Fibroblast of the aortic adventitia (primary cell): Measurements from ENCODE around the gene ENPP7. TPM values are rescaled to one million over a fixed set of nuclear protein-coding genes. Genes with fewer than 3 reads are reported as not detected.
"Not testable (repeated sequence)": the region's sequence is repeated elsewhere in the genome, so short reads cannot be mapped to it uniquely, and the experiment has no call there.

Experiments
- DNase-seq: peaks from one replicate; pipeline ENCODE4 v3.0.0-alpha.2; 2010; ENCODE audit warnings: low read depth
- H3K4me3 ChIP-seq: 2 replicates; pipeline ENCODE4 v1.5.1; 2011; ENCODE audit warnings: low read depth, mild to moderate bottlenecking, control low read depth, low read length, moderate library complexity
- CTCF ChIP-seq: IDR thresholded peaks from 2 replicates; pipeline ENCODE4 v1.5.1; 2011; ENCODE audit warnings: mild to moderate bottlenecking, low read length, control low read depth, inconsistent platforms; ENCODE audit not compliant: insufficient read depth
- total RNA-seq: library from RNA; depleted of rRNA; stranded (reverse); fragments of >200 nt; gene quantifications from 2 replicates; pipeline ENCODE4 v1.2.3, GENCODE V29; 2012; ENCODE audit warnings: low replicate concordance

ENPP7 gene
- total RNA-seq, 1 donor = not detected

- H3K4me3 ChIP-seq = no peak overlapping the region
- no peak for TF ChIP-seq CTCF
- DNase-seq = peak; percentile 89
These were observed 18.5 kb downstream of the ENPP7 start for GRCh38 chr17:79749156-79749815.

GRCh38 chr17:79749958-79750357, 19.2 kb downstream of the ENPP7 start:
- no peak overlapping the region for H3K4me3 ChIP-seq
- no peak for TF ChIP-seq CTCF
- no peak for DNase-seq

- H3K4me3 ChIP-seq = no peak overlapping the region
- DNase-seq = no peak
- no peak for TF ChIP-seq CTCF
These were observed 20.2 kb downstream of the ENPP7 start for GRCh38 chr17:79750650-79751545.

- TF ChIP-seq CTCF = no peak
These were observed 21.4 kb downstream of the ENPP7 start for GRCh38 chr17:79752175-79752574.

GRCh38 chr17:79754370-79754769, 23.6 kb downstream of the ENPP7 start:
- DNase-seq = no peak
- no peak overlapping the region for H3K4me3 ChIP-seq
- no peak for TF ChIP-seq CTCF

More at GRCh38 chr17:79752175-79752574, 21.4 kb downstream of the ENPP7 start:
- no peak overlapping the region for H3K4me3 ChIP-seq
- DNase-seq = no peak

- DNase-seq = not testable (repeated sequence)
These were observed 24.2 kb downstream of the ENPP7 start for GRCh38 chr17:79754903-79755302.

GRCh38 chr17:79755591-79755990, 24.8 kb downstream of the ENPP7 start:
- DNase-seq = no peak
- H3K4me3 ChIP-seq = no peak overlapping the region
- TF ChIP-seq CTCF = no peak

More at GRCh38 chr17:79754903-79755302, 24.2 kb downstream of the ENPP7 start:
- H3K4me3 ChIP-seq = not testable (repeated sequence)
